HepG2 (cell line): ENCODE measurements around the gene GPR183. TPM values are rescaled to one million over a fixed set of nuclear protein-coding genes. Genes with fewer than 3 reads are reported as not detected.

Experiments used
- ATAC-seq: fragments of 200-7000 bp; cut with Tn5 transposase; 3 replicates; pipeline ENCODE4 v1.9.1; 2020; ENCODE audit warnings: mild to moderate bottlenecking, moderate library complexity
- BruUV-seq: library from RNA; stranded (reverse); fragments of 400-500 nt; replicated peaks from 2 replicates; lab custom pipeline; 2021; lab: Mats Ljungman, UMichigan
- CTCF ChIA-PET: fragments of 300-600 bp; formaldehyde crosslinking; extraction: SDS; loops from one replicate; lab custom pipeline; 2021; ENCODE audit warnings: low total read pairs, inconsistent platforms, low intra/inter-chr PET ratio; lab: Yijun Ruan, JAX
- POLR2A ChIA-PET: fragments of 350-600 bp; sonication (Branson Sonifier 250); formaldehyde crosslinking; loops from one replicate; lab custom pipeline; 2020; ENCODE audit warnings: antibody characterized with exemption, inconsistent platforms; lab: Yijun Ruan, JAX
- DNase-seq: peaks from one replicate; pipeline ENCODE4 v3.0.0-alpha.2; 2015; ENCODE audit warnings: low spot score
- FAIRE-seq: peaks from 3 replicates; lab custom pipeline; 2011; peaks lifted over from hg19 to GRCh38; lab: Jason Lieb, UNC
- H2AFZ ChIP-seq: one replicate; pipeline ENCODE4 v1.6.1; 2011; ENCODE audit warnings: low read length, inconsistent platforms
- H3K27ac ChIP-seq: fragments of 300-600 bp; 3 replicates; pipeline ENCODE4 v1.8.0; 2011; ENCODE audit warnings: mixed run types, mild to moderate bottlenecking, mixed read lengths, low read length, inconsistent platforms; ENCODE audit not compliant: insufficient read depth; ENCODE audit errors: extremely low read length
- H3K27me3 ChIP-seq, 2 experiments: fragments of 200-600 bp in 1 of 2; 2 replicates in 1 of 2; 3 replicates in 1 of 2; pipeline versions ENCODE4 v1.6.0 to v1.8.0; 2011; ENCODE audit warnings: low read length in 2 of 2, mild to moderate bottlenecking in 2 of 2, moderate library complexity in 2 of 2, inconsistent platforms in 1 of 2; ENCODE audit not compliant: insufficient read depth in 2 of 2, control insufficient read depth in 1 of 2
- H3K36me3 ChIP-seq, 2 experiments: fragments of 200-600 bp in 1 of 2; replicated peaks in 1 of 2; 2 replicates in 1 of 2; 3 replicates in 1 of 2; pipeline versions ENCODE4 v1.5.1 to v1.8.0; 2011; ENCODE audit warnings: low read length in 2 of 2, inconsistent platforms in 1 of 2; ENCODE audit not compliant: insufficient read depth in 2 of 2, control insufficient read depth in 1 of 2
- H3K4me1 ChIP-seq: 2 replicates; pipeline ENCODE4 v1.5.1; 2012; ENCODE audit warnings: low read length, inconsistent platforms; ENCODE audit not compliant: insufficient read depth
- H3K4me2 ChIP-seq: 2 replicates; pipeline ENCODE4 v1.6.0; 2011; ENCODE audit warnings: low read depth, low read length, inconsistent platforms
- H3K4me3 ChIP-seq, 3 experiments: fragments of 200-600 bp in 1 of 3; sonication (generic), shearing (Covaris generic) in 1 of 3; replicated peaks in 1 of 3; 2 replicates each; pipeline ENCODE4 v1.5.1; 2011 to 2016; ENCODE audit warnings: low read length in 3 of 3, inconsistent platforms in 2 of 3, low read depth in 2 of 3, mild to moderate bottlenecking in 2 of 3, control low read depth in 1 of 3, mixed read lengths in 1 of 3; ENCODE audit not compliant: insufficient read depth in 1 of 3
- H3K79me2 ChIP-seq: one replicate; pipeline ENCODE4 v1.6.1; 2011; ENCODE audit warnings: low read length, inconsistent platforms; ENCODE audit not compliant: insufficient read depth
- H3K9ac ChIP-seq: 2 replicates; pipeline ENCODE4 v1.6.0; 2011; ENCODE audit warnings: mild to moderate bottlenecking, low read depth, low read length, inconsistent platforms; ENCODE audit not compliant: insufficient read depth
- H3K9me3 ChIP-seq: 2 replicates; pipeline ENCODE4 v1.5.1; 2012; ENCODE audit warnings: mild to moderate bottlenecking, low read length
- H4K20me1 ChIP-seq: 2 replicates; pipeline ENCODE4 v1.6.0; 2011; ENCODE audit warnings: inconsistent platforms, mild to moderate bottlenecking, low read length, moderate library complexity; ENCODE audit not compliant: insufficient read depth
- ARNT2 ChIP-seq: sonication (generic); formaldehyde crosslinking; IDR thresholded peaks from 2 replicates; pipeline ENCODE4 v1.8.0; 2022; ENCODE audit warnings: mild to moderate bottlenecking, low read depth, missing genetic modification reagents, moderate library complexity
- HMG20B ChIP-seq: conservative IDR thresholded peaks from 2 replicates; pipeline ENCODE4 v1.6.1; 2016; ENCODE audit warnings: missing genetic modification reagents, missing compliant biosample characterization
- HOXA3 ChIP-seq: sonication (generic); formaldehyde crosslinking; IDR thresholded peaks from 2 replicates; pipeline ENCODE4 v1.5.0; 2020; ENCODE audit warnings: missing genetic modification reagents
- MED1 ChIP-seq: sonication (generic); formaldehyde crosslinking; IDR thresholded peaks from 2 replicates; pipeline ENCODE4 v1.4.0; 2020; ENCODE audit warnings: missing genetic modification reagents
- NFIC ChIP-seq: IDR thresholded peaks from 2 replicates; pipeline ENCODE4 v1.6.1; 2012; ENCODE audit warnings: mild to moderate bottlenecking, low read length, inconsistent platforms
- RARG ChIP-seq: sonication (generic); formaldehyde crosslinking; IDR thresholded peaks from 2 replicates; pipeline ENCODE4 v1.4.0; 2020; ENCODE audit warnings: low read depth, mild to moderate bottlenecking, missing genetic modification reagents
- SIX4 ChIP-seq: sonication (generic); formaldehyde crosslinking; IDR thresholded peaks from 2 replicates; pipeline ENCODE4 v1.4.0; 2020; ENCODE audit warnings: missing genetic modification reagents
- SP140L ChIP-seq: sonication (generic); formaldehyde crosslinking; IDR thresholded peaks from 2 replicates; pipeline ENCODE4 v1.4.0; 2020; ENCODE audit warnings: missing genetic modification reagents, borderline replicate concordance
- ZKSCAN1 ChIP-seq: fragments of 150-350 bp; IDR thresholded peaks from 2 replicates; pipeline ENCODE4 v1.6.1; 2014; ENCODE audit warnings: low read length
- ZNF136 ChIP-seq: sonication (generic); formaldehyde crosslinking; IDR thresholded peaks from 2 replicates; pipeline ENCODE4 v1.8.1; 2022; ENCODE audit warnings: low read depth, mild to moderate bottlenecking, moderate library complexity, missing genetic modification reagents
- ZNF543 ChIP-seq: sonication (generic); formaldehyde crosslinking; IDR thresholded peaks from 2 replicates; pipeline ENCODE4 v1.4.0; 2020; ENCODE audit warnings: mild to moderate bottlenecking, missing genetic modification reagents
- ZNF790 ChIP-seq: sonication (generic); formaldehyde crosslinking; IDR thresholded peaks from 2 replicates; pipeline ENCODE4 v1.8.0; 2022; ENCODE audit warnings: missing genetic modification reagents, mild to moderate bottlenecking, borderline replicate concordance
- WGBS: methylation state at CpG from one replicate; pipeline ENCODE4 v1.1.6; 2017; ENCODE audit warnings: low lambda C conversion rate; 5-methylcytosine and 5-hydroxymethylcytosine counted together
- in situ Hi-C: cut with HindIII; loops from 2 replicates; pipeline ENCODE4 v1.10.0; 2017; ENCODE audit warnings: low pct_unique_long_range_greater_than_20kb; ENCODE audit not compliant: extremely low pct_ligation_motif_present
- intact Hi-C: fragments of 100-400 bp; cut with micrococcal nuclease; formaldehyde crosslinking; loops from one replicate; pipeline ENCODE4 v1.10.0; 2022; ENCODE audit not compliant: unreplicated experiment
- polyA plus RNA-seq, 8 experiments: library from polyadenylated mRNA; depleted of rRNA in 3 of 8; stranded (reverse) in 7 of 8; unstranded in 1 of 8; fragments of >200 nt; fragmentation: Illumina TruSeq in 4 of 8; extraction: Trizol in 4 of 8; gene quantifications; 2 replicates each; pipeline versions ENCODE4 v1.2.1 to v1.2.3, GENCODE V29; 2011 to 2016; ENCODE audit warnings: low read depth in 4 of 8, missing spikeins in 1 of 8, mixed read lengths in 1 of 8; ENCODE audit not compliant: insufficient read depth in 1 of 8
- total RNA-seq, 5 experiments: library from RNA; depleted of rRNA; stranded (reverse); fragments of >200 nt; fragmentation: Illumina TruSeq; extraction: Trizol; gene quantifications; 2 replicates each; pipeline ENCODE4 v1.2.3, GENCODE V29; 2016; ENCODE audit warnings: low read depth in 1 of 5
- TF ChIP-seq, protein P1 (sequence below): sonication (generic); formaldehyde crosslinking; IDR thresholded peaks from 2 replicates; pipeline ENCODE4 v1.4.0; 2020; ENCODE audit warnings: low read depth, mild to moderate bottlenecking, missing genetic modification reagents
- TF ChIP-seq, protein P2 (sequence below): sonication (generic); formaldehyde crosslinking; IDR thresholded peaks from 2 replicates; pipeline ENCODE4 v1.5.1; 2020; ENCODE audit warnings: mild to moderate bottlenecking, missing genetic modification reagents, borderline replicate concordance
- TF ChIP-seq, protein P3 (sequence below): sonication (generic); formaldehyde crosslinking; IDR thresholded peaks from 2 replicates; pipeline ENCODE4 v1.4.0; 2020; ENCODE audit warnings: missing genetic modification reagents; ENCODE audit errors: not compliant biosample characterization
- TF ChIP-seq, protein P4 (sequence below): sonication (generic); formaldehyde crosslinking; IDR thresholded peaks from 2 replicates; pipeline ENCODE4 v1.4.0; 2020; ENCODE audit warnings: missing genetic modification reagents, borderline replicate concordance
- TF ChIP-seq, protein P5 (sequence below): sonication (generic); formaldehyde crosslinking; IDR thresholded peaks from 2 replicates; pipeline ENCODE4 v1.5.0; 2020; ENCODE audit warnings: missing genetic modification reagents

Gene GPR183
- total and polyA plus RNA-seq, 2 of the 13 experiments (the other 11 are each of a cell fraction or from before 2014, with no cell fraction given): not detected

DNA sequence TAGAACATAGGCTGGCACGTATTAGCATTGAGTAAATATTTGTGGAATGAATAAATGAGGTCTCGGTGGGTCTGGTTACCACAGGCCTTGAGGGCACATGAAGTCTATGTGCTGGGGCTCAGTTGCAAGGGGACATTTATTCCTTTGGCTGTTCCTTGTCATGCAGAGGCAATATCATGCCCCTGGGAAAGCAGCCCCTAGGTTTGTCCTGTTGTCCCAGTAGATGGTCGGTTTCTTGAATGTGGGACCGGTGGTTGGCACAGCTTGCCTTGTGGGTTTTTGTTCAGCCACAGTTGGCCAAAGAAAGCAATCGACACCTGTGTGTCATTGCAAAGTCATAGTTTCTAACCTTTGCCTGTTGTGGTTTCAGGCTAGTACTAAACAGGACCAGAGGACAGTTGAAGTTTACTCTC, 24.7 kb upstream of the GPR183 start:
- ChIA-PET CTCF (no interaction called here), POLR2A (no interaction called here)
- FAIRE-seq (no peak), ATAC-seq (peak; percentile 34), DNase-seq (no peak)
- Histone ChIP-seq H3K4me1 (peaks cover 20% of the 10 kb centered on the region), H3K9me3 (no peaks in the 10 kb centered on the region), H3K4me2 (no peak overlapping the region), H3K4me3 (no peak overlapping the region), H3K79me2 (no peaks in the 10 kb centered on the region), H3K27me3 (no peaks in the 10 kb centered on the region), H3K27ac (peak overlapping the region; percentile 67), H4K20me1 (no peaks in the 10 kb centered on the region), H3K36me3 (peaks cover 1 to 4% of the 10 kb centered on the region in 2 experiments; a peak in 1 of 5 replicates), H2AFZ (no peak overlapping the region), H3K9ac (no peak overlapping the region)
- in situ Hi-C loops (no loop called here), intact Hi-C loops (no loop called here)
- WGBS: 86% methylated on average over 5 of the region's 5 CpGs
- no TSS peak for BruUV-seq
- no peak for TF ChIP-seq ARNT2 (CRISPR knock-in tag)
- TF ChIP-seq MED1: no peak
- TF ChIP-seq RARG (CRISPR knock-in tag): no peak
- TF ChIP-seq SIX4: no peak
- no peak for TF ChIP-seq NFIC
- TF ChIP-seq, protein P1, sequence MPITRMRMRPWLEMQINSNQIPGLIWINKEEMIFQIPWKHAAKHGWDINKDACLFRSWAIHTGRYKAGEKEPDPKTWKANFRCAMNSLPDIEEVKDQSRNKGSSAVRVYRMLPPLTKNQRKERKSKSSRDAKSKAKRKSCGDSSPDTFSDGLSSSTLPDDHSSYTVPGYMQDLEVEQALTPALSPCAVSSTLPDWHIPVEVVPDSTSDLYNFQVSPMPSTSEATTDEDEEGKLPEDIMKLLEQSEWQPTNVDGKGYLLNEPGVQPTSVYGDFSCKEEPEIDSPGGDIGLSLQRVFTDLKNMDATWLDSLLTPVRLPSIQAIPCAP (CRISPR knock-in tag): no peak
- TF ChIP-seq ZNF543 (CRISPR knock-in tag): no peak
- no peak for TF ChIP-seq SP140L (CRISPR knock-in tag)
- TF ChIP-seq, protein P2, sequence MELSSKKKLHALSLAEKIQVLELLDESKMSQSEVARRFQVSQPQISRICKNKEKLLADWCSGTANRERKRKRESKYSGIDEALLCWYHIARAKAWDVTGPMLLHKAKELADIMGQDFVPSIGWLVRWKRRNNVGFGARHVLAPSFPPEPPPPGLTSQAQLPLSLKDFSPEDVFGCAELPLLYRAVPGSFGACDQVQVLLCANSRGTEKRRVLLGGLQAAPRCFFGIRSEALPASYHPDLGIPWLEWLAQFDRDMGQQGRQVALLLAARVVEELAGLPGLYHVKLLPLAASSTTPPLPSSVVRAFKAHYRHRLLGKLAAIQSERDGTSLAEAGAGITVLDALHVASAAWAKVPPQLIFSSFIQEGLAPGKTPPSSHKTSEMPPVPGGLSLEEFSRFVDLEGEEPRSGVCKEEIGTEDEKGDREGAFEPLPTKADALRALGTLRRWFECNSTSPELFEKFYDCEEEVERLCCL (CRISPR knock-in tag): no peak
- TF ChIP-seq, protein P3, sequence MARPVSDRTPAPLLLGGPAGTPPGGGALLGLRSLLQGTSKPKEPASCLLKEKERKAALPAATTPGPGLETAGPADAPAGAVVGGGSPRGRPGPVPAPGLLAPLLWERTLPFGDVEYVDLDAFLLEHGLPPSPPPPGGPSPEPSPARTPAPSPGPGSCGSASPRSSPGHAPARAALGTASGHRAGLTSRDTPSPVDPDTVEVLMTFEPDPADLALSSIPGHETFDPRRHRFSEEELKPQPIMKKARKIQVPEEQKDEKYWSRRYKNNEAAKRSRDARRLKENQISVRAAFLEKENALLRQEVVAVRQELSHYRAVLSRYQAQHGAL (CRISPR knock-in tag): no peak
- no peak for TF ChIP-seq ZNF790 (CRISPR knock-in tag)
- TF ChIP-seq ZKSCAN1: no peak
- TF ChIP-seq HMG20B (CRISPR knock-in tag): no peak
- TF ChIP-seq, protein P4, sequence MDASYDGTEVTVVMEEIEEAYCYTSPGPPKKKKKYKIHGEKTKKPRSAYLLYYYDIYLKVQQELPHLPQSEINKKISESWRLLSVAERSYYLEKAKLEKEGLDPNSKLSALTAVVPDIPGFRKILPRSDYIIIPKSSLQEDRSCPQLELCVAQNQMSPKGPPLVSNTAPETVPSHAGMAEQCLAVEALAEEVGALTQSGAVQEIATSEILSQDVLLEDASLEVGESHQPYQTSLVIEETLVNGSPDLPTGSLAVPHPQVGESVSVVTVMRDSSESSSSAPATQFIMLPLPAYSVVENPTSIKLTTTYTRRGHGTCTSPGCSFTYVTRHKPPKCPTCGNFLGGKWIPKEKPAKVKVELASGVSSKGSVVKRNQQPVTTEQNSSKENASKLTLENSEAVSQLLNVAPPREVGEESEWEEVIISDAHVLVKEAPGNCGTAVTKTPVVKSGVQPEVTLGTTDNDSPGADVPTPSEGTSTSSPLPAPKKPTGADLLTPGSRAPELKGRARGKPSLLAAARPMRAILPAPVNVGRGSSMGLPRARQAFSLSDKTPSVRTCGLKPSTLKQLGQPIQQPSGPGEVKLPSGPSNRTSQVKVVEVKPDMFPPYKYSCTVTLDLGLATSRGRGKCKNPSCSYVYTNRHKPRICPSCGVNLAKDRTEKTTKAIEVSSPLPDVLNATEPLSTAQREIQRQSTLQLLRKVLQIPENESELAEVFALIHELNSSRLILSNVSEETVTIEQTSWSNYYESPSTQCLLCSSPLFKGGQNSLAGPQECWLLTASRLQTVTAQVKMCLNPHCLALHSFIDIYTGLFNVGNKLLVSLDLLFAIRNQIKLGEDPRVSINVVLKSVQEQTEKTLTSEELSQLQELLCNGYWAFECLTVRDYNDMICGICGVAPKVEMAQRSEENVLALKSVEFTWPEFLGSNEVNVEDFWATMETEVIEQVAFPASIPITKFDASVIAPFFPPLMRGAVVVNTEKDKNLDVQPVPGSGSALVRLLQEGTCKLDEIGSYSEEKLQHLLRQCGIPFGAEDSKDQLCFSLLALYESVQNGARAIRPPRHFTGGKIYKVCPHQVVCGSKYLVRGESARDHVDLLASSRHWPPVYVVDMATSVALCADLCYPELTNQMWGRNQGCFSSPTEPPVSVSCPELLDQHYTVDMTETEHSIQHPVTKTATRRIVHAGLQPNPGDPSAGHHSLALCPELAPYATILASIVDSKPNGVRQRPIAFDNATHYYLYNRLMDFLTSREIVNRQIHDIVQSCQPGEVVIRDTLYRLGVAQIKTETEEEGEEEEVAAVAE (CRISPR knock-in tag): no peak
- TF ChIP-seq, protein P5, sequence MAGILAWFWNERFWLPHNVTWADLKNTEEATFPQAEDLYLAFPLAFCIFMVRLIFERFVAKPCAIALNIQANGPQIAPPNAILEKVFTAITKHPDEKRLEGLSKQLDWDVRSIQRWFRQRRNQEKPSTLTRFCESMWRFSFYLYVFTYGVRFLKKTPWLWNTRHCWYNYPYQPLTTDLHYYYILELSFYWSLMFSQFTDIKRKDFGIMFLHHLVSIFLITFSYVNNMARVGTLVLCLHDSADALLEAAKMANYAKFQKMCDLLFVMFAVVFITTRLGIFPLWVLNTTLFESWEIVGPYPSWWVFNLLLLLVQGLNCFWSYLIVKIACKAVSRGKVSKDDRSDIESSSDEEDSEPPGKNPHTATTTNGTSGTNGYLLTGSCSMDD: no peak
- no peak for TF ChIP-seq ZNF136 (CRISPR knock-in tag)
- TF ChIP-seq HOXA3 (CRISPR knock-in tag): no peak
